ENCODE data around the gene HTT.

DNA sequence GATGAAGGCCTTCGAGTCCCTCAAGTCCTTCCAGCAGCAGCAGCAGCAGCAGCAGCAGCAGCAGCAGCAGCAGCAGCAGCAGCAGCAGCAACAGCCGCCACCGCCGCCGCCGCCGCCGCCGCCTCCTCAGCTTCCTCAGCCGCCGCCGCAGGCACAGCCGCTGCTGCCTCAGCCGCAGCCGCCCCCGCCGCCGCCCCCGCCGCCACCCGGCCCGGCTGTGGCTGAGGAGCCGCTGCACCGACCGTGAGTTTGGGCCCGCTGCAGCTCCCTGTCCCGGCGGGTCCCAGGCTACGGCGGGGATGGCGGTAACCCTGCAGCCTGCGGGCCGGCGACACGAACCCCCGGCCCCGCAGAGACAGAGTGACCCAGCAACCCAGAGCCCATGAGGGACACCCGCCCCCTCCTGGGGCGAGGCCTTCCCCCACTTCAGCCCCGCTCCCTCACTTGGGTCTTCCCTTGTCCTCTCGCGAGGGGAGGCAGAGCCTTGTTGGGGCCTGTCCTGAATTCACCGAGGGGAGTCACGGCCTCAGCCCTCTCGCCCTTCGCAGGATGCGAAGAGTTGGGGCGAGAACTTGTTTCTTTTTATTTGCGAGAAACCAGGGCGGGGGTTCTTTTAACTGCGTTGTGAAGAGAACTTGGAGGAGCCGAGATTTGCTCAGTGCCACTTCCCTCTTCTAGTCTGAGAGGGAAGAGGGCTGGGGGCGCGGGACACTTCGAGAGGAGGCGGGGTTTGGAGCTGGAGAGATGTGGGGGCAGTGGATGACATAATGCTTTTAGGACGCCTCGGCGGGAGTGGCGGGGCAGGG lies 568 bp downstream of the HTT start:
- no peak for TF ChIP-seq POLR2A (IDR thresholded peaks at IDR 0.05; ENCODE audit: low read length)
- TF ChIP-seq GATA1 (IDR thresholded peaks at IDR 0.05; ENCODE audit: low read depth, low read length): no peak
